Measurements from ENCODE around the gene NPFFR1. TPM values are rescaled to one million over a fixed set of nuclear protein-coding genes. Genes with fewer than 3 reads are reported as not detected.

The NPFFR1 gene
- total RNA-seq, 1 donor from 2014 or later, result not detected

DNA sequence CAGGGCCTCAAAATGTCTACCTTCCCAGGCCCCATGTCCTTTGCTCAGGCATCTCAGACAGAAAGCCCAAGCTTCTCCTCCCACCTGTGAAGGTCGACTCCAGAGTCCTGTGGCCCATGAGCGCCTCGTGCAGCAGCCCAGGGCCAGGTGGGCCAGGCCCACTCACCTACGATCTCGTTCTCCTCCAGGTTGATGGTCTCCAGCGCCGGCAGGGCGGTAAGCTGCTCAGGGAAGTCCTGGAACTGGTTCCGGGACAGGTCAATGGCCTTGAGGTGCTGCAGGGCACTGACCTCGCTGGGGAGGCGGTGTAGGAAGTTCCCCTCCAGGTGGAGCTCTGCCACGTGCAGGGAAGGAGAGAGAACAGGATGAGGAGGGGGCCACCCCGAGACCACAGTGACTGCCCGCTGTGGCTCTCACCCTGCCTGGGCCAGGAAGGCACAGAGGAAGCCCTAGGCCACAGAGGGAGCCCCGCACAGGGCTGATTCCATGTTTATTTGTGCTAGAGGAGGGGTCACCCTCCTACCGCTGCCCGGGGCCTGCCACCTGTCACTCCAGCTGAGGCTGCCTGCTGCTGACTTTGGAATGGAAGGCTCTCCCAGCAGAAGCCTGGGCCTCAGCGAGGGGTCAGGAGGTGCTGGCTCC, 40.0 kb upstream of the NPFFR1 start:
- no peaks in the 10 kb centered on the region for H3K27me3 Mint-ChIP-seq (ENCODE audit: unreplicated experiment)
- H3K9me3 Mint-ChIP-seq (ENCODE audit: unreplicated experiment), result no peaks in the 10 kb centered on the region
- no peaks in the 10 kb centered on the region for H3K36me3 Mint-ChIP-seq (ENCODE audit: unreplicated experiment)
- no peak overlapping the region for H3K27ac Mint-ChIP-seq (ENCODE audit: unreplicated experiment)
- peaks cover 12% of the 10 kb centered on the region for H3K4me1 Mint-ChIP-seq (ENCODE audit: unreplicated experiment)
- no peak overlapping the region for H3K4me3 Mint-ChIP-seq (ENCODE audit: unreplicated experiment)
- no peak for DNase-seq (ENCODE audit: extremely low spot score, unreplicated experiment)
- no peak for TF ChIP-seq CTCF (IDR thresholded peaks at IDR 0.05)

DNA sequence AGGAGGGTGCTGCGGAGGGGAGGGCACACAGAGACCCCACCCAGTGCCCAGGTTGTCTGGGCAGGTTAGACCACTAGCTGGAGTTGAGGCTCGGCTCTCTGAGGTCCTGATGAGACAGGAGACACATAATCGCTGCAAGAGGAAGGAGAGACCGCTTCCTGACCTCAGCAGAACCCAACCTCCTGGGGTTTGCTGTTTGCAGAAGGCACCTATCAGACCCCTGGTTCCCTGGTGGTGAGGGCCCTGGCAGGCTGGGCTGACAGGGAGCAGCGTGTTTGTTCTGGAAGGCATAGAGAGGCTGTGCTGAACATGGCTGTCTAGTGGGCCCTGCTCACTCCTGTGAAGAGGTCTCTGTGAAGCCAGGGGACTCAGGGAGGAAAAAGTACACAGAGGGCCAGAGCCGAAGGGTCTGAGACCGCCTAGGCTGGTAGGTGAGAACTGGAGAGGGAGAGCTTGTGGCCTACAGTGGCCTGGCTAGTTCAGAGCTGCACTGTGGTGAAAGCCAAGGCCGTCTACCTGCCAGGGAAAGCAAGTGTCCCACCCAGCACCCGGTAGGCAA, 39.4 kb upstream of the NPFFR1 start:
- Mint-ChIP-seq H3K36me3 (ENCODE audit: unreplicated experiment) (no peaks in the 10 kb centered on the region), H3K4me1 (ENCODE audit: unreplicated experiment) (peaks cover 12% of the 10 kb centered on the region), H3K27ac (ENCODE audit: unreplicated experiment) (no peak overlapping the region), H3K9me3 (ENCODE audit: unreplicated experiment) (no peaks in the 10 kb centered on the region), H3K27me3 (ENCODE audit: unreplicated experiment) (no peaks in the 10 kb centered on the region), H3K4me3 (ENCODE audit: unreplicated experiment) (no peak overlapping the region)
- TF ChIP-seq CTCF (IDR thresholded peaks at IDR 0.05), result no peak
- no peak for DNase-seq (ENCODE audit: extremely low spot score, unreplicated experiment)

DNA sequence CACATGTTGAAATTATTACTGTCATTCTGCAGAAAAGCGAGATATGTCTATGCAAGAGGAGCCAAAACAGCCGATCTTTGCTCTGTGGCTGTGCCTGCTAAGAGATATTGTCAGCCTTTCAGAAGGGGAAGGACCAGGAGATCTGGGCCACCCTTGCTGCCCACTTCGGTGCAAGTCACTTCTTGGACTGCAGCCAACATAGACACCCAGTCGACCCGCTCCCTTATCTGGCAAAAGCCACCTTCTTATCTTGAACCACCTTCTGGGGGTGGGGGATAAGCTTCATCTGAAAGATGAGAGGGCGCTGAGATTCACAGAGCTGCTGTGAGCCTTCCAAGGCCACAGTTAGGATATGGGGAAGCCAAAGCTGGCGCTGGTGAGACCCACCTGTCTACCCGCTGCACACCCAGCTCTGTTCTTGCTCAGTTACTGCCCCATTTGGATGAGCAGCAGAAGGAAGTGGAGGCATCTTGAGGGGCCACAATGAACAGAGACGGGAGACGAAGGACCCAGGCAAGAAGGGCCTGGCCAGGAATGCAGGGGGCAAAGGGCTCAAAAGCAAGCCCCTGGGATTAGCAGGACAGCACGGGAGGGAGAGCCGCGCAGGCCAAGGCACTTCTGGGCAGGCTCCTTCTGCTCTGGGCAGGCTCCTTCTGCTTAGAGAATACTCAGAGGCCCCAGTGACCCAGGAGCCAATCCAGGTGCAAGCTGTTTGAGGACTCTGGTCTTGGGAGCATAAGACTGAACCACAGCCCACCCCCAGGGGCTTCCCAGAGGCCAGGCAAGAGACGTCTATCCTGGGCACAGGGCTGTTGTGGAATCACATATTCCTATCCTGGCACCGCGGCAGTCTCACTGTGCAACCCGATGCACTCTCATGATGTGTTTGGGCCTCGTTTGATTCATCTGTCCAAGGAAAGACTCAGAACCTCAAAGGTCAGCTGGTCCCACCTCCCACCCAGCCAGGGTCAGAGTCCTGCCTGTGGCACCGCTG, 38.4 kb upstream of the NPFFR1 start:
- Mint-ChIP-seq H3K4me3 (ENCODE audit: unreplicated experiment) (no peak overlapping the region), H3K4me1 (ENCODE audit: unreplicated experiment) (peaks cover 12% of the 10 kb centered on the region), H3K36me3 (ENCODE audit: unreplicated experiment) (no peaks in the 10 kb centered on the region), H3K27me3 (ENCODE audit: unreplicated experiment) (no peaks in the 10 kb centered on the region), H3K27ac (ENCODE audit: unreplicated experiment) (no peak overlapping the region), H3K9me3 (ENCODE audit: unreplicated experiment) (no peaks in the 10 kb centered on the region)
- no peak for TF ChIP-seq CTCF (IDR thresholded peaks at IDR 0.05)
- DNase-seq (ENCODE audit: extremely low spot score, unreplicated experiment), result no peak

DNA sequence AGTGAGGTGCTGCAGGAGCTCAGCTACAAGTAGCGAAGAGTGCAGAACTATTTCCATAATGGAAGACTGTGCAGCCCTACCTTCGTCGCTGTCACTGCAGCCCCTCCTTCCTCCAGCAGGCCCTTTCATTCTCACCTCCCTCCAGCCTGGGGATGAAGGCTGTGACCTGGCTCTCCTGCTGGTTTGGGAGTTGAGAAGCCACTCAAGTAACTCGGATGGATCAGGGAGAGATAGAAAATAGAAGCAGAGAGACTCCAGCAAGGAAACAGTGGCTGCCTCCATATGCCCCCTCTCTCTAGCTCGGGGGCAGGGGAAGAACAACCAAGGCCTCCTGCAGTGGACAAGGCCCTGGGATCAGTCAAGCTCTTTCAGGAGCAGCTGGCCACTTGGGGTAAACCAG, 37.4 kb upstream of the NPFFR1 start:
- H3K27me3 Mint-ChIP-seq (ENCODE audit: unreplicated experiment), result no peaks in the 10 kb centered on the region
- H3K27ac Mint-ChIP-seq (ENCODE audit: unreplicated experiment), result no peak overlapping the region
- no peak for TF ChIP-seq CTCF (IDR thresholded peaks at IDR 0.05)
- no peaks in the 10 kb centered on the region for H3K9me3 Mint-ChIP-seq (ENCODE audit: unreplicated experiment)
- peaks cover 10% of the 10 kb centered on the region for H3K4me1 Mint-ChIP-seq (ENCODE audit: unreplicated experiment)
- no peaks in the 10 kb centered on the region for H3K36me3 Mint-ChIP-seq (ENCODE audit: unreplicated experiment)
- DNase-seq (ENCODE audit: extremely low spot score, unreplicated experiment), result no peak
- no peak overlapping the region for H3K4me3 Mint-ChIP-seq (ENCODE audit: unreplicated experiment)

DNA sequence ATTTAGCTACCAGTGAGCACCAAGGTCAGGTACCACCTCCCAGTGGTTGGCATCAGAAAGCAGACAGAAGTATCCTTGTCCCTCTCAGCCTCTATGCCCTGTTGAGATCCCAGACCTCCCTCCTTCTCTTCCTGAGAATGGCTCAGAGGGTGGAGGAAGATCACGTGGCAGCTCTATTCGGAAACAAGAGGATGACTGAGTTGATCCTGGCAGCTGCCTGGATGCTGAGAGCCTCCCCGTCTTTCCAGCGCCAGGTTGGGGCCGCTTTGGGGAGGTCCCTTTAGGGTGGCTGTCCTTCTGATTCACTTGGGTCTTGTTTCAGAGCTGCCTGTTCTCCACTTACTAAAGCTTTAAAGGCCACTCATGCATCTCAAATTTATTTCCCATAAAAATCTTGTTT, 36.9 kb upstream of the NPFFR1 start:
- no peak for TF ChIP-seq CTCF (IDR thresholded peaks at IDR 0.05)
- Mint-ChIP-seq H3K27ac (ENCODE audit: unreplicated experiment) (no peak overlapping the region), H3K36me3 (ENCODE audit: unreplicated experiment) (no peaks in the 10 kb centered on the region), H3K9me3 (ENCODE audit: unreplicated experiment) (no peaks in the 10 kb centered on the region), H3K27me3 (ENCODE audit: unreplicated experiment) (no peaks in the 10 kb centered on the region), H3K4me3 (ENCODE audit: unreplicated experiment) (no peak overlapping the region), H3K4me1 (ENCODE audit: unreplicated experiment) (peaks cover 5% of the 10 kb centered on the region)
- DNase-seq (ENCODE audit: extremely low spot score, unreplicated experiment), result no peak
